Transverse colon (tissue), 4 donors: Measurements from ENCODE around the gene CD209.

Experiments
- CTCF ChIP-seq, 5 experiments: fragments of 200-600 bp in 3 of 5; fragments of 450-650 bp in 2 of 5; sonication (generic) in 3 of 5; IDR thresholded peaks; 1 replicate in 2 of 5; 2 replicates in 3 of 5; pipeline ENCODE4 v1.5.1; 2016 to 2017; ENCODE audit warnings: antibody characterized with exemption in 5 of 5, inconsistent platforms in 3 of 5, mild to moderate bottlenecking in 2 of 5, moderate library complexity in 1 of 5
- POLR2AphosphoS5 ChIP-seq, 3 donors: sonication (generic); formaldehyde crosslinking; IDR thresholded peaks; one replicate each; pipeline ENCODE4 v1.6.1; 2016; ENCODE audit warnings: antibody characterized with exemption in 3 of 3

GRCh38 chr19:7751157-7751783 lies 3.9 kb upstream of the CD209 start:
- TF ChIP-seq POLR2AphosphoS5 (IDR thresholded peaks at IDR 0.05) = no peak
- TF ChIP-seq CTCF (IDR thresholded peaks at IDR 0.05) = no peak
